Ishikawa (cell line): ENCODE data around the gene ZNF219.

Source experiments
- CEBPB ChIP-seq: IDR thresholded peaks from 2 replicates; pipeline ENCODE4 v1.6.1; 2012
- CREB1 ChIP-seq: IDR thresholded peaks from 2 replicates; pipeline ENCODE4 v1.6.1; 2012; ENCODE audit warnings: low read depth
- EP300 ChIP-seq: IDR thresholded peaks from 2 replicates; pipeline ENCODE4 v1.6.1; 2012; ENCODE audit warnings: borderline replicate concordance
- FOXM1 ChIP-seq: IDR thresholded peaks from 2 replicates; pipeline ENCODE4 v1.6.1; 2012; ENCODE audit warnings: low read depth, borderline replicate concordance
- MAX ChIP-seq: IDR thresholded peaks from 2 replicates; pipeline ENCODE4 v1.6.1; 2012
- NFIC ChIP-seq: IDR thresholded peaks from 2 replicates; pipeline ENCODE4 v1.6.1; 2012
- RAD21 ChIP-seq: IDR thresholded peaks from 2 replicates; pipeline ENCODE4 v1.6.1; 2012; ENCODE audit warnings: low read depth
- REST ChIP-seq: IDR thresholded peaks from 2 replicates; pipeline ENCODE4 v1.6.1; 2012; ENCODE audit warnings: low read depth, mild to moderate bottlenecking
- TAF1 ChIP-seq: IDR thresholded peaks from 2 replicates; pipeline ENCODE4 v1.6.1; 2012; ENCODE audit warnings: low read depth, mild to moderate bottlenecking
- TCF12 ChIP-seq: IDR thresholded peaks from 2 replicates; pipeline ENCODE4 v1.6.1; 2012; ENCODE audit warnings: low read depth
- TEAD4 ChIP-seq: IDR thresholded peaks from 2 replicates; pipeline ENCODE4 v1.6.1; 2012
- YY1 ChIP-seq: IDR thresholded peaks from 2 replicates; pipeline ENCODE4 v1.6.1; 2012; ENCODE audit warnings: low read depth
- ZBTB7A ChIP-seq: IDR thresholded peaks from 2 replicates; pipeline ENCODE4 v1.6.1; 2012; ENCODE audit warnings: low read depth

GRCh38 chr14:21042918-21043317 is 55.5 kb downstream of the ZNF219 start:
- TF ChIP-seq TAF1, result no peak
- TF ChIP-seq TEAD4, result no peak
- TF ChIP-seq FOXM1, result no peak
- TF ChIP-seq REST, result no peak
- no peak for TF ChIP-seq CEBPB
- no peak for TF ChIP-seq RAD21
- no peak for TF ChIP-seq YY1
- no peak for TF ChIP-seq EP300
- no peak for TF ChIP-seq TCF12
- TF ChIP-seq CREB1, result no peak
- no peak for TF ChIP-seq MAX
- no peak for TF ChIP-seq NFIC
- TF ChIP-seq ZBTB7A, result no peak
